Stomach (tissue), 9 donors: Measurements from ENCODE around the gene BRI3. TPM values are rescaled to one million over a fixed set of nuclear protein-coding genes. Genes with fewer than 3 reads are reported as not detected.
A peak's percentile ranks its signal among the peaks of the same experiment; 100 is the strongest.

Source experiments
- DNase-seq, 2 donors: peaks; one replicate each; pipeline versions ENCODE4 v3.0.0 to v3.0.0-alpha.2; 2013 to 2019
- H3K27ac ChIP-seq, 5 donors: fragments of 200-600 bp in 4 of 5; sonication (generic) in 4 of 5; one replicate each; pipeline ENCODE4 v1.5.1; 2013 to 2019; ENCODE audit warnings: mild to moderate bottlenecking in 1 of 5, moderate library complexity in 1 of 5
- H3K27me3 ChIP-seq, 3 donors: fragments of 200-600 bp; sonication (generic); one replicate each; pipeline ENCODE4 v1.5.1; 2017 to 2019; ENCODE audit warnings: mixed run types in 1 of 3
- H3K36me3 ChIP-seq, 4 donors: fragments of 200-600 bp; sonication (generic); 1 replicate in 3 of 4; 2 replicates in 1 of 4; pipeline ENCODE4 v1.5.1; 2016 to 2019
- H3K4me1 ChIP-seq, 4 donors: fragments of 200-600 bp; sonication (generic); one replicate each; pipeline ENCODE4 v1.5.1; 2016 to 2019
- H3K4me3 ChIP-seq, 4 donors: fragments of 200-600 bp; sonication (generic) in 3 of 4; one replicate each; pipeline ENCODE4 v1.5.1; 2016 to 2019; ENCODE audit warnings: mild to moderate bottlenecking in 1 of 4
- H3K9me3 ChIP-seq, 4 donors: fragments of 200-600 bp; sonication (generic); one replicate each; pipeline ENCODE4 v1.5.1; 2016 to 2019
- CTCF ChIP-seq, 7 experiments: fragments of 450-650 bp in 4 of 7; fragments of 200-600 bp in 3 of 7; sonication (generic) in 3 of 7; IDR thresholded peaks; one replicate each; pipeline ENCODE4 v1.5.1; 2016 to 2019; ENCODE audit warnings: antibody characterized with exemption in 7 of 7, control low read depth in 2 of 7, mild to moderate bottlenecking in 1 of 7
- EP300 ChIP-seq: sonication (generic); formaldehyde crosslinking; IDR thresholded peaks from one replicate; pipeline ENCODE4 v1.6.1; 2017; ENCODE audit warnings: antibody characterized with exemption
- POLR2A ChIP-seq, 4 donors: fragments of 450-650 bp; IDR thresholded peaks; one replicate each; pipeline ENCODE4 v1.6.1; 2016; ENCODE audit warnings: antibody characterized with exemption in 4 of 4, control low read depth in 2 of 4, mild to moderate bottlenecking in 1 of 4, moderate library complexity in 1 of 4
- POLR2AphosphoS5 ChIP-seq, 3 donors: sonication (generic); formaldehyde crosslinking; IDR thresholded peaks; one replicate each; pipeline ENCODE4 v1.6.1; 2016; ENCODE audit warnings: antibody characterized with exemption in 3 of 3
- WGBS, 5 donors: extraction: QIAGEN DNeasy Blood & Tissue Kit in 3 of 5; methylation state at CpG; one replicate each; pipeline versions ENCODE4 v1.1.5 to v1.1.7; 2013 to 2018; 5-methylcytosine and 5-hydroxymethylcytosine counted together
- intact Hi-C: fragments of 100-400 bp; cut with DNase I; formaldehyde crosslinking; loops from one replicate; pipeline ENCODE4 v1.15.1; 2023; ENCODE audit warnings: low total_unique reads
- polyA plus RNA-seq, 3 donors: library from polyadenylated mRNA; stranded (reverse); fragments of 200-250 nt; gene quantifications; one replicate each; pipeline ENCODE4 v1.2.3, GENCODE V29; 2013
- total RNA-seq, 5 donors: library from RNA; depleted of rRNA; stranded (reverse); fragments of >200 nt; gene quantifications; one replicate each; pipeline versions ENCODE4 v1.1.0 to v1.2.3, GENCODE V29; 2014 to 2016
- donor health status: healthy with polysubstance abuse.
- donor health status: Bipolar disorder and iron deficiency.
- donor health status: healthy.

The BRI3 gene
- total and polyA plus RNA-seq, 8 donors: 25.9 to 411 (median 92.8) TPM; not detected in 1

GRCh38 chr7:98242342-98242741 lies 39.1 kb upstream of the BRI3 start:
- Histone ChIP-seq H3K9me3 (no peaks in the 10 kb centered on the region), H3K27ac (no peak overlapping the region), H3K4me3 (no peak overlapping the region), H3K27me3 (no peaks in the 10 kb centered on the region), H3K4me1 (peaks cover 0 to 18% (median 0%) of the 10 kb centered on the region in 4 donors), H3K36me3 (peaks cover 24 to 82% (median 72%) of the 10 kb centered on the region in 4 donors)
- DNase-seq: no peak
- WGBS, 5 donors: 95 to 100% (median 96%) methylated on average over 1 of the region's 1 CpG
- intact Hi-C loops: no loop called here
- TF ChIP-seq POLR2A (IDR thresholded peaks at IDR 0.05): no peak
- no peak for TF ChIP-seq CTCF (IDR thresholded peaks at IDR 0.05)
- no peak for TF ChIP-seq EP300
- no peak for TF ChIP-seq POLR2AphosphoS5 (IDR thresholded peaks at IDR 0.05)

- no peak overlapping the region for H3K4me3 ChIP-seq
- no peak for TF ChIP-seq POLR2AphosphoS5 (IDR thresholded peaks at IDR 0.05)
- TF ChIP-seq EP300: no peak
- no peak for TF ChIP-seq CTCF (IDR thresholded peaks at IDR 0.05)
- no peak for TF ChIP-seq POLR2A (IDR thresholded peaks at IDR 0.05)
- no peak for DNase-seq
- H3K9me3 ChIP-seq: no peaks in the 10 kb centered on the region
- peaks cover 0 to 18% (median 0%) of the 10 kb centered on the region in 4 donors for H3K4me1 ChIP-seq
- WGBS, 5 donors: 86 to 96% (median 94%) methylated on average over 2 to 4 of the region's 4 CpGs
- no peak overlapping the region for H3K27ac ChIP-seq
- no peaks in the 10 kb centered on the region for H3K27me3 ChIP-seq
- intact Hi-C loops: no loop called here
- peaks cover 24 to 82% (median 66%) of the 10 kb centered on the region in 4 donors for H3K36me3 ChIP-seq
Observed at GRCh38 chr7:98242934-98243333, 38.6 kb upstream of the BRI3 start.

- Histone ChIP-seq H3K36me3 (peaks cover 15 to 66% (median 47%) of the 10 kb centered on the region in 4 donors), H3K27ac (no peak overlapping the region), H3K4me1 (peaks cover 2 to 31% (median 9%) of the 10 kb centered on the region in 4 donors), H3K27me3 (no peaks in the 10 kb centered on the region), H3K4me3 (no peak overlapping the region), H3K9me3 (no peaks in the 10 kb centered on the region)
- 92 to 97% (median 95%) methylated on average over 13 to 14 of the region's 14 CpGs for WGBS, 5 donors
- no peak for TF ChIP-seq EP300
- TF ChIP-seq CTCF (IDR thresholded peaks at IDR 0.05): no peak
- no peak for TF ChIP-seq POLR2AphosphoS5 (IDR thresholded peaks at IDR 0.05)
- no peak for TF ChIP-seq POLR2A (IDR thresholded peaks at IDR 0.05)
- no peak for DNase-seq
- intact Hi-C loops: loop anchor here (5.0 kb wide), 1 partner anchor 223 kb away; no protein-coding TSS in a partner anchor
Observed at GRCh38 chr7:98244871-98245270, 36.6 kb upstream of the BRI3 start.

GRCh38 chr7:98248156-98248555 lies 33.3 kb upstream of the BRI3 start:
- Histone ChIP-seq H3K27ac (peak overlapping the region in 2 of 5 donors; percentile 88 to 94), H3K4me3 (no peak overlapping the region), H3K9me3 (no peaks in the 10 kb centered on the region), H3K27me3 (no peaks in the 10 kb centered on the region), H3K4me1 (peaks cover 27 to 58% (median 35%) of the 10 kb centered on the region in 4 donors), H3K36me3 (peaks cover 10 to 42% (median 25%) of the 10 kb centered on the region in 4 donors)
- DNase-seq: no peak
- intact Hi-C loops: loop anchor here (5.0 kb wide), 1 partner anchor 226 kb away; no protein-coding TSS in a partner anchor
- TF ChIP-seq POLR2AphosphoS5 (IDR thresholded peaks at IDR 0.05): no peak
- no peak for TF ChIP-seq CTCF (IDR thresholded peaks at IDR 0.05)
- no peak for TF ChIP-seq EP300
- no peak for TF ChIP-seq POLR2A (IDR thresholded peaks at IDR 0.05)
- WGBS, 5 donors: 87 to 95% (median 94%) methylated on average over 9 to 12 of the region's 12 CpGs
